Measurements from ENCODE around the gene ABCC1. TPM values are rescaled to one million over a fixed set of nuclear protein-coding genes. Genes with fewer than 3 reads are reported as not detected.

Gene ABCC1
- total and polyA plus RNA-seq, 2 of the 8 experiments (the other 6 are each of a cell fraction or from before 2014, with no cell fraction given) = 42.6 to 66.8 TPM

GRCh38 chr16:16010194-16010593, 60.8 kb downstream of the ABCC1 start:
- no peak overlapping the region for H3K4me3 ChIP-seq (ENCODE audit: extremely low read depth in 1 of 4, insufficient read depth in 2 of 4, low read depth in 3 of 4, low read length in 4 of 4)
- H3K79me2 ChIP-seq (ENCODE audit: control insufficient read depth in 1 of 2, insufficient read depth in 2 of 2, low read length in 2 of 2) = peaks cover 0 to 23% of the 10 kb centered on the region in 2 experiments; a peak in 2 of 4 replicates
- no peaks in the 10 kb centered on the region for H3K27me3 ChIP-seq (replicated peaks in 1 of 4; ENCODE audit: control insufficient read depth in 3 of 4, extremely low read depth in 1 of 4, insufficient read depth in 3 of 4, low read length in 3 of 4)
- no peak overlapping the region for H3K14ac ChIP-seq (ENCODE audit: insufficient read length)
- no peak overlapping the region for H2BK12ac ChIP-seq (ENCODE audit: low read depth, low read length)
- H2AK5ac ChIP-seq (ENCODE audit: low read depth, low read length) = no peak overlapping the region
- H3K36me3 ChIP-seq (ENCODE audit: control insufficient read depth in 2 of 4, insufficient read depth in 4 of 4, low read length in 3 of 4) = peaks cover 2 to 20% (median 15%) of the 10 kb centered on the region in 4 experiments; a peak in 7 of 8 replicates
- no peak overlapping the region for H3K56ac ChIP-seq (replicated peaks; ENCODE audit: insufficient read length, low read depth, low read length)
- FAIRE-seq = no peak
- H2AFZ ChIP-seq (ENCODE audit: low read length) = no peak overlapping the region
- H3K4ac ChIP-seq (replicated peaks; ENCODE audit: insufficient read length, low read depth, low read length) = no peak overlapping the region
- H2BK15ac ChIP-seq (ENCODE audit: low read length) = no peak overlapping the region
- no peaks in the 10 kb centered on the region for H3K9me3 ChIP-seq (ENCODE audit: insufficient read depth in 2 of 2, low read depth in 1 of 2, low read length in 1 of 2)
- H3K4me1 ChIP-seq (replicated peaks in 1 of 4; ENCODE audit: control insufficient read depth in 3 of 4, insufficient read depth in 4 of 4, low read length in 3 of 4) = no peaks in the 10 kb centered on the region
- H3K79me1 ChIP-seq (ENCODE audit: low read depth, low read length) = no peaks in the 10 kb centered on the region
- no peak overlapping the region for H3K23ac ChIP-seq (ENCODE audit: insufficient read length)
- H4K5ac ChIP-seq (ENCODE audit: insufficient read length, low read depth, low read length) = no peak overlapping the region
- CTCF ChIA-PET (ENCODE audit: partially characterized antibody) = interaction anchor here (0.9 to 1.2 kb wide), 2 partner anchors 16 to 108 kb away, joined by 3 to 4 read pairs; no protein-coding TSS in a partner anchor
- no peak overlapping the region for H2BK20ac ChIP-seq (ENCODE audit: low read length)
- H4K20me1 ChIP-seq (replicated peaks in 1 of 2; ENCODE audit: control insufficient read depth in 1 of 2, insufficient read depth in 2 of 2, low read length in 2 of 2) = peaks cover 3 to 15% of the 10 kb centered on the region in 2 experiments
- H3K9ac ChIP-seq (replicated peaks in 1 of 4; ENCODE audit: extremely low read depth in 1 of 4, low read depth in 3 of 4, low read length in 3 of 4) = no peak overlapping the region
- TF ChIP-seq SUZ12 (IDR thresholded peaks at IDR 0.05; ENCODE audit: low read length) (no peak), RNF2 (IDR thresholded peaks at IDR 0.05; ENCODE audit: borderline replicate concordance, low read depth, low read length, missing control alignments, poor library complexity, severe bottlenecking) (no peak), SP2 (IDR thresholded peaks at IDR 0.05; ENCODE audit: low read length) (no peak), BACH1 (IDR thresholded peaks at IDR 0.05; ENCODE audit: low read length) (no peak)
- no peak overlapping the region for H2BK120ac ChIP-seq (replicated peaks; ENCODE audit: low read depth, low read length)
- 84% methylated on average over 3 of the region's 3 CpGs; no CpG with 5 or more reads in 1 of the 2 experiments for WGBS, 2 experiments (ENCODE audit: extremely low coverage in 1 of 2, insufficient coverage in 1 of 2, insufficient read length in 1 of 2, insufficient replicate concordance in 2 of 2, low coverage in 1 of 2, low lambda C conversion rate in 2 of 2, missing lambda C conversion rate in 1 of 2)
- H3K23me2 ChIP-seq (ENCODE audit: low read depth, low read length) = peaks cover 2% of the 10 kb centered on the region; the same call in 1 of the 2 replicates
- H4K91ac ChIP-seq (replicated peaks; ENCODE audit: insufficient read length, low read length) = no peak overlapping the region
- H2BK5ac ChIP-seq (ENCODE audit: low read depth, low read length) = no peak overlapping the region
- H3K18ac ChIP-seq (ENCODE audit: extremely low read depth, low read length) = no peak overlapping the region
- no peak overlapping the region for H4K8ac ChIP-seq (ENCODE audit: extremely low read depth, insufficient read depth, low read length)
- no peak for DNase-seq (ENCODE audit: low read depth in 1 of 2, low spot score in 2 of 2)
- POLR2A ChIA-PET (ENCODE audit: partially characterized antibody) = interaction anchor here (1.1 kb wide), 1 partner anchor 121 kb away, joined by 3 read pairs; the partner anchor contains the start of gene CEP20
- no peak overlapping the region for H3K4me2 ChIP-seq (ENCODE audit: insufficient read depth in 1 of 2, low read depth in 2 of 2, low read length in 2 of 2)
- H3K27ac ChIP-seq (ENCODE audit: low read depth, low read length) = no peak overlapping the region
